GM12878 (cell line): Measurements from ENCODE around the gene LMAN2L. TPM values are rescaled to one million over a fixed set of nuclear protein-coding genes. Genes with fewer than 3 reads are reported as not detected.

Source experiments
- ASH2L ChIP-seq: fragments of 300-600, 200-600 bp; sonication (generic); IDR thresholded peaks from 2 replicates; pipeline ENCODE4 v1.6.1; 2017; ENCODE audit warnings: low read depth, mild to moderate bottlenecking, borderline replicate concordance
- ATF2 ChIP-seq: IDR thresholded peaks from 2 replicates; pipeline ENCODE4 v1.6.1; 2012; ENCODE audit warnings: low read length, inconsistent platforms
- BHLHE40 ChIP-seq, 2 experiments: fragments of 450-650 bp in 1 of 2; IDR thresholded peaks; 2 replicates each; pipeline ENCODE4 v1.6.1; 2011 to 2017; ENCODE audit warnings: low read depth in 2 of 2, borderline replicate concordance in 1 of 2, improper control_type of control experiment in 1 of 2, low read length in 1 of 2, mild to moderate bottlenecking in 1 of 2
- BMI1 ChIP-seq: fragments of 450-650 bp; IDR thresholded peaks from 2 replicates; pipeline ENCODE4 v1.6.1; 2016; ENCODE audit warnings: mild to moderate bottlenecking, moderate library complexity, borderline replicate concordance
- CBFB ChIP-seq: IDR thresholded peaks from 2 replicates; pipeline ENCODE4 v1.6.1; 2016; ENCODE audit warnings: antibody characterized with exemption, low read depth
- CHD2 ChIP-seq: IDR thresholded peaks from 2 replicates; pipeline ENCODE4 v1.6.1; 2011; ENCODE audit warnings: low read depth, low read length, improper control_type of control experiment, borderline replicate concordance
- HCFC1 ChIP-seq: fragments of 150-350 bp; IDR thresholded peaks from 2 replicates; pipeline ENCODE4 v1.6.1; 2014; ENCODE audit warnings: low read length
- JUNB ChIP-seq: IDR thresholded peaks from 2 replicates; pipeline ENCODE4 v1.6.1; 2016; ENCODE audit warnings: antibody characterized with exemption, mild to moderate bottlenecking
- KLF5 ChIP-seq: fragments of 450-650 bp; IDR thresholded peaks from 2 replicates; pipeline ENCODE4 v1.6.1; 2014; ENCODE audit warnings: mild to moderate bottlenecking; ENCODE audit not compliant: partially characterized antibody
- MTA2 ChIP-seq: fragments of 450-650 bp; IDR thresholded peaks from 2 replicates; pipeline ENCODE4 v1.6.1; 2016; ENCODE audit warnings: low read depth, mild to moderate bottlenecking, moderate library complexity
- MTA3 ChIP-seq: IDR thresholded peaks from 2 replicates; pipeline ENCODE4 v1.6.1; 2012; ENCODE audit warnings: low read length, inconsistent platforms, borderline replicate concordance
- MYC ChIP-seq: IDR thresholded peaks from 2 replicates; pipeline ENCODE4 v1.6.1; 2011; ENCODE audit warnings: mild to moderate bottlenecking, low read length, moderate library complexity, inconsistent platforms; ENCODE audit not compliant: insufficient read depth, insufficient replicate concordance, insufficient read length, severe bottlenecking
- NFIC ChIP-seq: IDR thresholded peaks from 2 replicates; pipeline ENCODE4 v1.6.1; 2012; ENCODE audit warnings: low read depth, mild to moderate bottlenecking, inconsistent platforms, low read length, moderate library complexity
- NFXL1 ChIP-seq: fragments of 450-650 bp; IDR thresholded peaks from 2 replicates; pipeline ENCODE4 v1.6.1; 2017; ENCODE audit warnings: antibody characterized with exemption, mild to moderate bottlenecking, borderline replicate concordance
- NFYB ChIP-seq: IDR thresholded peaks from 2 replicates; pipeline ENCODE4 v1.6.1; 2011; ENCODE audit warnings: low read depth, mild to moderate bottlenecking, low read length, improper control_type of control experiment, moderate library complexity; ENCODE audit not compliant: insufficient read depth
- NR2C2 ChIP-seq: IDR thresholded peaks from 2 replicates; pipeline ENCODE4 v1.6.1; 2011; ENCODE audit warnings: borderline replicate concordance, low read depth; ENCODE audit not compliant: control insufficient read depth, insufficient read length
- POLR2A ChIP-seq: IDR thresholded peaks from 2 replicates; pipeline ENCODE4 v1.6.1; 2011; ENCODE audit warnings: low read depth, mild to moderate bottlenecking, low read length
- SMAD1 ChIP-seq: fragments of 450-650 bp; IDR thresholded peaks from 2 replicates; pipeline ENCODE4 v1.6.1; 2018; ENCODE audit warnings: mild to moderate bottlenecking, low read depth; ENCODE audit not compliant: partially characterized antibody
- SMARCA5 ChIP-seq: fragments of 450-650 bp; IDR thresholded peaks from 2 replicates; pipeline ENCODE4 v1.6.1; 2017; ENCODE audit warnings: mild to moderate bottlenecking
- SP1 ChIP-seq: IDR thresholded peaks from one replicate; pipeline ENCODE4 v1.6.1; 2011; ENCODE audit warnings: low read depth, low read length
- SREBF1 ChIP-seq: IDR thresholded peaks from 2 replicates; pipeline ENCODE4 v1.6.1; 2012; ENCODE audit warnings: mild to moderate bottlenecking, low read length
- STAT1 ChIP-seq: fragments of 450-650 bp; conservative IDR thresholded peaks from 2 replicates; pipeline ENCODE4 v1.6.1; 2014; ENCODE audit warnings: antibody characterized with exemption, mild to moderate bottlenecking
- ZNF24 ChIP-seq: fragments of 450-650 bp; IDR thresholded peaks from 2 replicates; pipeline ENCODE4 v1.6.1; 2017; ENCODE audit warnings: antibody characterized with exemption, mild to moderate bottlenecking
- polyA plus RNA-seq, 11 experiments: library from polyadenylated mRNA; depleted of rRNA in 4 of 11; unstranded in 6 of 11; stranded (reverse) in 5 of 11; fragments of >200 nt; fragmentation: Nextera tagmentation in 4 of 11; fragmentation: Illumina TruSeq in 1 of 11; extraction: Ambion mirVana in 4 of 11; extraction: Trizol in 1 of 11; gene quantifications; 1 replicate in 1 of 11; 2 replicates in 10 of 11; pipeline versions ENCODE4 v1.2.1 to v1.2.3, GENCODE V29; 2011 to 2016; ENCODE audit warnings: inconsistent platforms in 2 of 11, missing spikeins in 2 of 11, low read depth in 1 of 11
- total RNA-seq, 4 experiments: library from RNA; depleted of rRNA in 3 of 4; stranded (reverse); fragments of >200 nt in 3 of 4; fragmentation: Illumina TruSeq in 1 of 4; extraction: Trizol in 1 of 4; gene quantifications; 2 replicates each; pipeline versions ENCODE4 v1.2.1 to v1.2.3, GENCODE V29; 2013 to 2021
- TF ChIP-seq, protein P1 (sequence below): fragments of 450-650 bp; IDR thresholded peaks from 2 replicates; pipeline ENCODE4 v1.6.1; 2018; ENCODE audit warnings: borderline replicate concordance, mild to moderate bottlenecking; ENCODE audit not compliant: partially characterized antibody
- TF ChIP-seq, protein P2 (sequence below): IDR thresholded peaks from 2 replicates; pipeline ENCODE4 v1.6.1; 2011; ENCODE audit warnings: mild to moderate bottlenecking, low read depth, low read length, moderate library complexity; ENCODE audit not compliant: insufficient replicate concordance

Gene LMAN2L
- total and polyA plus RNA-seq, 10 of the 15 experiments (the other 5 are each of a cell fraction or from before 2014, with no cell fraction given): 5.7 to 16.3 (median 10.7) TPM

DNA sequence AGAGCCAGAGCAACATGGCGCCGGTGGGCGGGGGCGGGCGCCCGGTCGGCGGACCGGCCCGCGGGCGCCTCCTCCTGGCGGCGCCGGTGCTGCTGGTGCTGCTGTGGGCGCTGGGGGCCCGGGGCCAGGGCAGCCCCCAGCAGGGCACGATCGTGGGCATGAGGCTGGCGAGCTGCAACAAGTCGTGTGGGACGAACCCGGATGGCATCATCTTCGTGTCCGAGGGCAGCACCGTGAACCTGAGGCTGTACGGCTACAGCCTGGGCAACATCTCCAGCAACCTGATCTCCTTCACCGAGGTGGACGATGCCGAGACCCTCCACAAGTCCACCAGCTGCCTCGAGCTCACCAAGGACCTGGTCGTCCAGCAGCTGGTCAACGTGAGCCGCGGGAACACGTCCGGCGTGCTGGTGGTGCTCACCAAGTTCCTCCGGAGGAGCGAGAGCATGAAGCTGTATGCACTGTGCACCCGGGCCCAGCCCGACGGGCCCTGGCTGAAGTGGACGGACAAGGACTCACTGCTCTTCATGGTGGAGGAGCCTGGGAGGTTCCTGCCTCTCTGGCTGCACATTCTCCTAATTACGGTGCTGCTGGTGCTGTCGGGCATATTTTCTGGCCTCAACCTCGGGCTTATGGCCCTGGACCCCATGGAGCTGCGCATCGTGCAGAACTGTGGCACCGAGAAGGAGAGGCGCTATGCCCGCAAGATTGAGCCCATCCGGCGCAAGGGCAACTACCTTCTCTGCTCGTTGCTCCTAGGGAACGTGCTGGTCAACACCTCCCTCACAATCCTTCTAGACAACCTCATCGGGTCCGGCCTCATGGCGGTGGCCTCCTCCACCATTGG lies 21.3 kb upstream of the LMAN2L start (continued):
- TF ChIP-seq ASH2L (no peak), SREBF1 (no peak), HCFC1 (no peak), SMARCA5 (peak; percentile 96), ATF2 (no peak), NFIC (no peak), NFYB (no peak), NFXL1 (no peak), ZNF24 (no peak), JUNB (no peak), MTA3 (no peak), SP1 (no peak), CHD2 (no peak), NR2C2 (no peak), BMI1 (no peak), SMAD1 (no peak), POLR2A (no peak; the same call in 1 of the 2 replicates), CBFB (no peak), KLF5 (no peak), MTA2 (no peak), MYC (no peak), STAT1 (no peak), BHLHE40 (IDR thresholded peaks at IDR 0.05; ENCODE audit: borderline replicate concordance in 1 of 2, low read depth in 2 of 2, low read length in 1 of 2) (peak; percentile 21 to 37; a peak in 1 of 4 replicates)
- TF ChIP-seq, protein P1, sequence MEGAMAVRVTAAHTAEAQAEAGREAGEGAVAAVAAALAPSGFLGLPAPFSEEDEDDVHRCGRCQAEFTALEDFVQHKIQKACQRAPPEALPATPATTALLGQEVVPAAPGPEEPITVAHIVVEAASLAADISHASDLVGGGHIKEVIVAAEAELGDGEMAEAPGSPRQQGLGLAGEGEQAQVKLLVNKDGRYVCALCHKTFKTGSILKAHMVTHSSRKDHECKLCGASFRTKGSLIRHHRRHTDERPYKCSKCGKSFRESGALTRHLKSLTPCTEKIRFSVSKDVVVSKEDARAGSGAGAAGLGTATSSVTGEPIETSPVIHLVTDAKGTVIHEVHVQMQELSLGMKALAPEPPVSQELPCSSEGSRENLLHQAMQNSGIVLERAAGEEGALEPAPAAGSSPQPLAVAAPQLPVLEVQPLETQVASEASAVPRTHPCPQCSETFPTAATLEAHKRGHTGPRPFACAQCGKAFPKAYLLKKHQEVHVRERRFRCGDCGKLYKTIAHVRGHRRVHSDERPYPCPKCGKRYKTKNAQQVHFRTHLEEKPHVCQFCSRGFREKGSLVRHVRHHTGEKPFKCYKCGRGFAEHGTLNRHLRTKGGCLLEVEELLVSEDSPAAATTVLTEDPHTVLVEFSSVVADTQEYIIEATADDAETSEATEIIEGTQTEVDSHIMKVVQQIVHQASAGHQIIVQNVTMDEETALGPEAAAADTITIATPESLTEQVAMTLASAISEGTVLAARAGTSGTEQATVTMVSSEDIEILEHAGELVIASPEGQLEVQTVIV: no peak
- TF ChIP-seq, protein P2, sequence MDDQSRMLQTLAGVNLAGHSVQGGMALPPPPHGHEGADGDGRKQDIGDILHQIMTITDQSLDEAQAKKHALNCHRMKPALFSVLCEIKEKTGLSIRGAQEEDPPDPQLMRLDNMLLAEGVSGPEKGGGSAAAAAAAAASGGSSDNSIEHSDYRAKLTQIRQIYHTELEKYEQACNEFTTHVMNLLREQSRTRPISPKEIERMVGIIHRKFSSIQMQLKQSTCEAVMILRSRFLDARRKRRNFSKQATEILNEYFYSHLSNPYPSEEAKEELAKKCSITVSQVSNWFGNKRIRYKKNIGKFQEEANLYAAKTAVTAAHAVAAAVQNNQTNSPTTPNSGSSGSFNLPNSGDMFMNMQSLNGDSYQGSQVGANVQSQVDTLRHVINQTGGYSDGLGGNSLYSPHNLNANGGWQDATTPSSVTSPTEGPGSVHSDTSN: no peak
